Subcutaneous adipose tissue (tissue), 4 donors: ENCODE data around the gene KIF5A. TPM values are rescaled to one million over a fixed set of nuclear protein-coding genes. Genes with fewer than 3 reads are reported as not detected.

ENCODE experiments used
- total RNA-seq, 4 donors: library from RNA; depleted of rRNA; stranded (reverse); fragments of >200 nt; gene quantifications; one replicate each; pipeline ENCODE4 v1.1.0, GENCODE V29; 2016
- TF ChIP-seq, protein P1 (sequence below): fragments of 450-650 bp; IDR thresholded peaks from one replicate; pipeline ENCODE4 v1.5.1; 2016; ENCODE audit warnings: low read depth, mild to moderate bottlenecking, control low read depth, antibody characterized with exemption, moderate library complexity

Gene KIF5A
- total RNA-seq, 4 donors from 2014 or later = 0.17 to 0.38 TPM; not detected in 2

DNA sequence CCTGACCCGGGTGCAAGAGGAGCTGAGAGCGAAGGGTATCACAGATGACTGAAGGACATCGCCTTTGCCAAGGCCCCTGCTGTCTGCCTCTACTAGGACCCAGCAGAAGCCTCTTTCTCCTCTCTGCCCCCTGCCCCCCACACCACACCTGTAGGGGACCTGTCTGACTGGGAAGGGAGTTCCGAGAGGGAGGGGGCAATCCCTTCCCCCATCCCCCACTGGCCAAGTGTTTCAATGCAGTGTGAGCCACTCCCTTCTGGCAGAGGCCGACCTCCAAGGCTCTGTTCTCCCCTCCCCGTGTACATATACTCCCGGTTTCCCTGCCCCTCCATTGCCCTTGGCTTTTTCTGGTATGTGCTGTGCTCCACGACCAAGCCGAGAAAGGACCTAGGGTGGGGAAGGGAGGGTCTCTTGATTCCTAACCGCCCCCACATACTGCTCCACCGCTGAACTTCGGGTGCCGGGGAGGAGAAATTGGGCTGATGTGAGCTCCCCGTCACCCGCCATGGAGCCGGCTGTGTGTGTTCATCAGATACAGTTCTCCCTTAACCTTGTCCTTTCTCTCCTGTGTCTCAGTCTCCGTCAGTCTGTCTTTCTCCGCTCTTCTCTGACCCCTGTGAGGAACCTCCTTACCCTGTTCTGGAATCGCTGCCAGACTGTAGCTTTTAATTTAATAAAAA is 59.4 kb downstream of the KIF5A start:
- TF ChIP-seq, protein P1, sequence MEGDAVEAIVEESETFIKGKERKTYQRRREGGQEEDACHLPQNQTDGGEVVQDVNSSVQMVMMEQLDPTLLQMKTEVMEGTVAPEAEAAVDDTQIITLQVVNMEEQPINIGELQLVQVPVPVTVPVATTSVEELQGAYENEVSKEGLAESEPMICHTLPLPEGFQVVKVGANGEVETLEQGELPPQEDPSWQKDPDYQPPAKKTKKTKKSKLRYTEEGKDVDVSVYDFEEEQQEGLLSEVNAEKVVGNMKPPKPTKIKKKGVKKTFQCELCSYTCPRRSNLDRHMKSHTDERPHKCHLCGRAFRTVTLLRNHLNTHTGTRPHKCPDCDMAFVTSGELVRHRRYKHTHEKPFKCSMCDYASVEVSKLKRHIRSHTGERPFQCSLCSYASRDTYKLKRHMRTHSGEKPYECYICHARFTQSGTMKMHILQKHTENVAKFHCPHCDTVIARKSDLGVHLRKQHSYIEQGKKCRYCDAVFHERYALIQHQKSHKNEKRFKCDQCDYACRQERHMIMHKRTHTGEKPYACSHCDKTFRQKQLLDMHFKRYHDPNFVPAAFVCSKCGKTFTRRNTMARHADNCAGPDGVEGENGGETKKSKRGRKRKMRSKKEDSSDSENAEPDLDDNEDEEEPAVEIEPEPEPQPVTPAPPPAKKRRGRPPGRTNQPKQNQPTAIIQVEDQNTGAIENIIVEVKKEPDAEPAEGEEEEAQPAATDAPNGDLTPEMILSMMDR = no peak

DNA sequence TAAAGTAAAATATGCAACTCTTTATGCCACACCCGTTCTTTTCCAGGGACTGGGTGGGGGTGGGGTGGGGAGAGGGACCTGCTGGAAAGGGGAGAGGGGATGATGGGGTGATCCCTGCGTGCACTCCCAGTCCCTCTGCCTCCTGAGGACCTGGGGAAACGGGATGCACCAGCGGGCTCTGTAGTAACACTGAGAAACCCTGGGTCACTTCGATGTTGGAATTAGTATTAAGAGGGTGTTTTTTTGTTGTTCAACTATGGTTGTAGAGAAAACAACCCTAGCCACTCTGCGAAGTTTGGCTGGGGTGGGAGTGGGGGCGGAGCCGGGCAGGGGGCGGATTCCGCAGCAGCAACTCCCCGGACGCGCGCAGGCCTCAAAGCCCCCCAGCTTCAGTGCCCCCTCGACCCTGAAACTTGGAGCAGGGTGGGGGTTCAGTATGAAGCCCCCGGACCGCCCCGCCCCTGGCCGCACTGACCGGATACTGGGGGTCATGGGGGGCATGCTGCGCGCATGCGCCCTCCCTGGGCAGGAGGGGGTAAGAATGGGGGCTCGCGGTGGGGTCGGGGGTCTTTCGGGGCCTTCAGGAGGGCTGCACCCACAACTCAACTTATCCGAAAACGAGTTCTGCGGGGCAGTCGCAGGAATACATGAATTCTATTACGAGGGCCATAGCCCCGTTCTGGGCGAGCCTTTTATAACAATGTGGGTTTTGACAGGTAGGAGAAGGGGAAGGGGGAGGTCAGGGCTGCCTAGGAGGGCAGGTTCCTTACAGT is 60.1 kb downstream of the KIF5A start:
- TF ChIP-seq, protein P1 = no peak

GRCh38 chr12:57610554-57611107 is 60.8 kb downstream of the KIF5A start:
- TF ChIP-seq, protein P1 = no peak

- TF ChIP-seq, protein P1 = no peak
Observed at GRCh38 chr12:57611108-57611826, 61.4 kb downstream of the KIF5A start, which contains the start of gene ARHGEF25. Gene ARHGEF25 (plus strand): TSS chr12:57611435. CDS start chr12:57611895, 460 bp downstream.

DNA sequence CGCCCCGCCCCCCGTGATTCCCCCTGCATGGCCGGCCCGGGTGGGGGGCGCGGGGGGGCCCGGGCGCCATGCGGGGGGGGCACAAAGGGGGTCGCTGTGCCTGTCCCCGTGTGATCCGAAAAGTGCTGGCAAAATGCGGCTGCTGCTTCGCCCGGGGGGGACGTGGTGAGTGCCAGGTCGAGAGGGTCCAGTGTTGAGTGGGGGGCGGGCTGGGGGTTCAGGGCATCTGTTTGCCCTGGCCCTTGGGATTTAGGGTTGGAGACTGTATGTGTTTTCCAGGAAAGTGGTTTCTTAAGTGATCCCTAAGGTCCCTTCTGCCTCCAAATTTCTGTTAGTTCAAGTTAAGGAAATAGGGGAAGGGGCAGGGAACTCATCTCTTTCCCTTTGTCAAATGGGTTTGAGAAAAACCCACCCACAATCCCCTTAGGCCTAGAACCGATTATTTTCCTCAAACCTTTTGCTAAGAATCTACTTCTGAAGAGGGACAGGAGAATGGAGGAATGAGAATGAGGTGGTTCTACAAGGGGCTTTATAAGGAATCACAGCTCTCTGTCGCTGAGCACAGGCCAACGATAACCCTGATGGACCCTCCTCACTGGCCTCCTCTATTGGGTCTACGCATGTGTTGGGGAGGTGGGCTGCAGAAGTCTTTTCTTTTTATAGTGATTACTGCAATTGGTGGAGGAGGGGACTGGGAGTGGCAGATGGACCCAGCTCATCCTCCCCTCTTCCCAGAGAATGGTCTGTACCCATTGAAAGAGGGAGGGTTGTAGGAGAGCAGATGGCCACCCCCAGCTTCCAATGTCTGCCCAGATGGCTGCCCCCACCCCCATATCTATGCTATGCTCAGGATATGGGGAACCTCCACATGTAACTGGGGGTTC is 62.2 kb downstream of the KIF5A start:
- TF ChIP-seq, protein P1 = no peak

- TF ChIP-seq, protein P1 = no peak
Observed at GRCh38 chr12:57612711-57613426, 63.0 kb downstream of the KIF5A start.
